Measurements from ENCODE around the gene RHOV. TPM values are rescaled to one million over a fixed set of nuclear protein-coding genes. Genes with fewer than 3 reads are reported as not detected.

Gene RHOV
- total RNA-seq, 1 experiment from 2014 or later, result 4.2 TPM

DNA sequence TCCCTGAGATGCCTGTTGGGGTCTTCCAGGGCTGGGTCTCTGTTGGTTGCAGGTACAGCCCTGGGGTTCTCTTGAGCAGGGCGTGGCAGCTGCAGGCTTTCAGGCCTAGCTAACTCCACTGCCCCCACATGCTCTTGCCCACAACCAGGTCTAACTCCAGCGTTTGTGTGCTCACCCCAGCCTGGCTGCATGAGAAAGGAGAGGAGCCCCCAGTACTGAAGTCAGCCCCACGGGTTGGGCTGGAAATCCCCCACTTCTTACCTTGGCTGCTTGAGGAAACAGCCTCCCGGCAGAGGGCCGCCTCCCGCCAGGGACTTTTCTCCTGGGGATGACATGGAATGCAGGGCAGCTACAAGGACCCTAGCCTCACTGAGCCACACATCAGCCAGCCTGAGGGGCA lies 38.4 kb upstream of the RHOV start:
- CTCF ChIA-PET, result no interaction called here
- ATAC-seq (no peak), DNase-seq (ENCODE audit: low read depth, low spot score) (no peak)
- no TSS peak for BruUV-seq (replicated peaks)
- no peak overlapping the region for H3K27ac ChIP-seq (ENCODE audit: low read length)
- H3K36me3 ChIP-seq (ENCODE audit: control insufficient read depth, insufficient read depth, low read length), result no peaks in the 10 kb centered on the region
- H3K4me3 ChIP-seq (ENCODE audit: low read depth in 2 of 2, low read length in 2 of 2), result no peak overlapping the region
- TF ChIP-seq TCF7L2 (IDR thresholded peaks at IDR 0.05; ENCODE audit: low read depth, low read length) (no peak), SIN3A (IDR thresholded peaks at IDR 0.05; ENCODE audit: borderline replicate concordance, insufficient read depth, low read depth, low read length) (no peak), POLR2AphosphoS5 (IDR thresholded peaks at IDR 0.05; ENCODE audit: low read depth, low read length) (no peak)
- TF ChIP-seq, protein P1, sequence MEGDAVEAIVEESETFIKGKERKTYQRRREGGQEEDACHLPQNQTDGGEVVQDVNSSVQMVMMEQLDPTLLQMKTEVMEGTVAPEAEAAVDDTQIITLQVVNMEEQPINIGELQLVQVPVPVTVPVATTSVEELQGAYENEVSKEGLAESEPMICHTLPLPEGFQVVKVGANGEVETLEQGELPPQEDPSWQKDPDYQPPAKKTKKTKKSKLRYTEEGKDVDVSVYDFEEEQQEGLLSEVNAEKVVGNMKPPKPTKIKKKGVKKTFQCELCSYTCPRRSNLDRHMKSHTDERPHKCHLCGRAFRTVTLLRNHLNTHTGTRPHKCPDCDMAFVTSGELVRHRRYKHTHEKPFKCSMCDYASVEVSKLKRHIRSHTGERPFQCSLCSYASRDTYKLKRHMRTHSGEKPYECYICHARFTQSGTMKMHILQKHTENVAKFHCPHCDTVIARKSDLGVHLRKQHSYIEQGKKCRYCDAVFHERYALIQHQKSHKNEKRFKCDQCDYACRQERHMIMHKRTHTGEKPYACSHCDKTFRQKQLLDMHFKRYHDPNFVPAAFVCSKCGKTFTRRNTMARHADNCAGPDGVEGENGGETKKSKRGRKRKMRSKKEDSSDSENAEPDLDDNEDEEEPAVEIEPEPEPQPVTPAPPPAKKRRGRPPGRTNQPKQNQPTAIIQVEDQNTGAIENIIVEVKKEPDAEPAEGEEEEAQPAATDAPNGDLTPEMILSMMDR (IDR thresholded peaks at IDR 0.05), result no peak
- TF ChIP-seq, protein P2, sequence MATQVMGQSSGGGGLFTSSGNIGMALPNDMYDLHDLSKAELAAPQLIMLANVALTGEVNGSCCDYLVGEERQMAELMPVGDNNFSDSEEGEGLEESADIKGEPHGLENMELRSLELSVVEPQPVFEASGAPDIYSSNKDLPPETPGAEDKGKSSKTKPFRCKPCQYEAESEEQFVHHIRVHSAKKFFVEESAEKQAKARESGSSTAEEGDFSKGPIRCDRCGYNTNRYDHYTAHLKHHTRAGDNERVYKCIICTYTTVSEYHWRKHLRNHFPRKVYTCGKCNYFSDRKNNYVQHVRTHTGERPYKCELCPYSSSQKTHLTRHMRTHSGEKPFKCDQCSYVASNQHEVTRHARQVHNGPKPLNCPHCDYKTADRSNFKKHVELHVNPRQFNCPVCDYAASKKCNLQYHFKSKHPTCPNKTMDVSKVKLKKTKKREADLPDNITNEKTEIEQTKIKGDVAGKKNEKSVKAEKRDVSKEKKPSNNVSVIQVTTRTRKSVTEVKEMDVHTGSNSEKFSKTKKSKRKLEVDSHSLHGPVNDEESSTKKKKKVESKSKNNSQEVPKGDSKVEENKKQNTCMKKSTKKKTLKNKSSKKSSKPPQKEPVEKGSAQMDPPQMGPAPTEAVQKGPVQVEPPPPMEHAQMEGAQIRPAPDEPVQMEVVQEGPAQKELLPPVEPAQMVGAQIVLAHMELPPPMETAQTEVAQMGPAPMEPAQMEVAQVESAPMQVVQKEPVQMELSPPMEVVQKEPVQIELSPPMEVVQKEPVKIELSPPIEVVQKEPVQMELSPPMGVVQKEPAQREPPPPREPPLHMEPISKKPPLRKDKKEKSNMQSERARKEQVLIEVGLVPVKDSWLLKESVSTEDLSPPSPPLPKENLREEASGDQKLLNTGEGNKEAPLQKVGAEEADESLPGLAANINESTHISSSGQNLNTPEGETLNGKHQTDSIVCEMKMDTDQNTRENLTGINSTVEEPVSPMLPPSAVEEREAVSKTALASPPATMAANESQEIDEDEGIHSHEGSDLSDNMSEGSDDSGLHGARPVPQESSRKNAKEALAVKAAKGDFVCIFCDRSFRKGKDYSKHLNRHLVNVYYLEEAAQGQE (IDR thresholded peaks at IDR 0.05; ENCODE audit: insufficient read depth in 1 of 2, low read depth in 2 of 2, low read length in 1 of 2), result no peak
- no peaks in the 10 kb centered on the region for H3K9me3 ChIP-seq (ENCODE audit: control insufficient read depth, insufficient read depth, low read depth, low read length)
- intact Hi-C loops (cut with micrococcal nuclease; ENCODE audit: unreplicated experiment) (no loop called here), in situ Hi-C loops (cut with HindIII; ENCODE audit: low pct_unique_long_range_greater_than_20kb, low sequenced_read_pairs) (no loop called here)
- no peaks in the 10 kb centered on the region for H3K27me3 ChIP-seq (ENCODE audit: control insufficient read depth, insufficient read depth, low read length)
- POLR2A ChIA-PET, result no interaction called here
- peaks cover 2% of the 10 kb centered on the region; the same call in 1 of the 2 replicates for H3K4me1 ChIP-seq (ENCODE audit: control insufficient read depth, insufficient read depth, low read length)

DNA sequence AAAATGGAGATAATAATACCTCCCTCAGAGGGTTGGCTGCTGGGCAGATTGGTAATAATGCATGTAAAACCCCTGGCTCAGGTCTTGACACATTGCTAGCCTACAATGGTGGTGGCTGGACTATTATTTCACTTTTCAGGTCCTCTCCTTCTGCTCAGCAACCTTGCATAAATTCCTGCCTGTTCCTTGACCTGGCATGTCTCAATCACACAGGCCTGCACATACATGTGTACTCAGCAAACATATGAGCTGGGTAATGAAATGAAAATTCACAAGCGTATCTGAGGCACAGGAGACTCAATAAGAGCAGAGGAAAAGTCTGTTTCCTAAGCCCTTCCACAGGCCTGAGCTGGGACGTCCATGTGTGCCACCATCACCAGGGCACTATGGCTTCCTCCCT lies 37.7 kb upstream of the RHOV start:
- ChIA-PET POLR2A (no interaction called here), CTCF (interaction anchor here (0.9 kb wide), 1 partner anchor 12 kb away, joined by 3 read pairs; no protein-coding TSS in a partner anchor)
- intact Hi-C loops (cut with micrococcal nuclease; ENCODE audit: unreplicated experiment) (no loop called here), in situ Hi-C loops (cut with HindIII; ENCODE audit: low pct_unique_long_range_greater_than_20kb, low sequenced_read_pairs) (no loop called here)
- no peak overlapping the region for H3K4me3 ChIP-seq (ENCODE audit: low read depth in 2 of 2, low read length in 2 of 2)
- peaks cover 10% of the 10 kb centered on the region; the same call in 1 of the 2 replicates for H3K4me1 ChIP-seq (ENCODE audit: control insufficient read depth, insufficient read depth, low read length)
- H3K27ac ChIP-seq (ENCODE audit: low read length), result no peak overlapping the region
- DNase-seq (ENCODE audit: low read depth, low spot score) (no peak), ATAC-seq (no peak)
- H3K27me3 ChIP-seq (ENCODE audit: control insufficient read depth, insufficient read depth, low read length), result no peaks in the 10 kb centered on the region
- TF ChIP-seq POLR2AphosphoS5 (IDR thresholded peaks at IDR 0.05; ENCODE audit: low read depth, low read length) (no peak), SIN3A (IDR thresholded peaks at IDR 0.05; ENCODE audit: borderline replicate concordance, insufficient read depth, low read depth, low read length) (no peak), TCF7L2 (IDR thresholded peaks at IDR 0.05; ENCODE audit: low read depth, low read length) (no peak)
- TF ChIP-seq, protein P1 (IDR thresholded peaks at IDR 0.05), result no peak
- TF ChIP-seq, protein P2 (IDR thresholded peaks at IDR 0.05; ENCODE audit: insufficient read depth in 1 of 2, low read depth in 2 of 2, low read length in 1 of 2), result no peak
- no peaks in the 10 kb centered on the region for H3K36me3 ChIP-seq (ENCODE audit: control insufficient read depth, insufficient read depth, low read length)
- no TSS peak for BruUV-seq (replicated peaks)
- H3K9me3 ChIP-seq (ENCODE audit: control insufficient read depth, insufficient read depth, low read depth, low read length), result no peaks in the 10 kb centered on the region
